ENCODE results near the gene MAD2L2.

GRCh38 chr1:11704691-11705475 is 23.9 kb upstream of the MAD2L2 start:
- TF ChIP-seq, protein P1, sequence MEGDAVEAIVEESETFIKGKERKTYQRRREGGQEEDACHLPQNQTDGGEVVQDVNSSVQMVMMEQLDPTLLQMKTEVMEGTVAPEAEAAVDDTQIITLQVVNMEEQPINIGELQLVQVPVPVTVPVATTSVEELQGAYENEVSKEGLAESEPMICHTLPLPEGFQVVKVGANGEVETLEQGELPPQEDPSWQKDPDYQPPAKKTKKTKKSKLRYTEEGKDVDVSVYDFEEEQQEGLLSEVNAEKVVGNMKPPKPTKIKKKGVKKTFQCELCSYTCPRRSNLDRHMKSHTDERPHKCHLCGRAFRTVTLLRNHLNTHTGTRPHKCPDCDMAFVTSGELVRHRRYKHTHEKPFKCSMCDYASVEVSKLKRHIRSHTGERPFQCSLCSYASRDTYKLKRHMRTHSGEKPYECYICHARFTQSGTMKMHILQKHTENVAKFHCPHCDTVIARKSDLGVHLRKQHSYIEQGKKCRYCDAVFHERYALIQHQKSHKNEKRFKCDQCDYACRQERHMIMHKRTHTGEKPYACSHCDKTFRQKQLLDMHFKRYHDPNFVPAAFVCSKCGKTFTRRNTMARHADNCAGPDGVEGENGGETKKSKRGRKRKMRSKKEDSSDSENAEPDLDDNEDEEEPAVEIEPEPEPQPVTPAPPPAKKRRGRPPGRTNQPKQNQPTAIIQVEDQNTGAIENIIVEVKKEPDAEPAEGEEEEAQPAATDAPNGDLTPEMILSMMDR (conservative IDR thresholded peaks at IDR 0.05; ENCODE audit: low read length), result no peak
- TF ChIP-seq EZH2phosphoT487 (IDR thresholded peaks at IDR 0.05; ENCODE audit: borderline replicate concordance), result no peak
